ENCODE data around the gene SLTM. TPM values are rescaled to one million over a fixed set of nuclear protein-coding genes. Genes with fewer than 3 reads are reported as not detected.

Gene SLTM
- total RNA-seq, result 34.9 and 36.7 TPM in 2 replicates

DNA sequence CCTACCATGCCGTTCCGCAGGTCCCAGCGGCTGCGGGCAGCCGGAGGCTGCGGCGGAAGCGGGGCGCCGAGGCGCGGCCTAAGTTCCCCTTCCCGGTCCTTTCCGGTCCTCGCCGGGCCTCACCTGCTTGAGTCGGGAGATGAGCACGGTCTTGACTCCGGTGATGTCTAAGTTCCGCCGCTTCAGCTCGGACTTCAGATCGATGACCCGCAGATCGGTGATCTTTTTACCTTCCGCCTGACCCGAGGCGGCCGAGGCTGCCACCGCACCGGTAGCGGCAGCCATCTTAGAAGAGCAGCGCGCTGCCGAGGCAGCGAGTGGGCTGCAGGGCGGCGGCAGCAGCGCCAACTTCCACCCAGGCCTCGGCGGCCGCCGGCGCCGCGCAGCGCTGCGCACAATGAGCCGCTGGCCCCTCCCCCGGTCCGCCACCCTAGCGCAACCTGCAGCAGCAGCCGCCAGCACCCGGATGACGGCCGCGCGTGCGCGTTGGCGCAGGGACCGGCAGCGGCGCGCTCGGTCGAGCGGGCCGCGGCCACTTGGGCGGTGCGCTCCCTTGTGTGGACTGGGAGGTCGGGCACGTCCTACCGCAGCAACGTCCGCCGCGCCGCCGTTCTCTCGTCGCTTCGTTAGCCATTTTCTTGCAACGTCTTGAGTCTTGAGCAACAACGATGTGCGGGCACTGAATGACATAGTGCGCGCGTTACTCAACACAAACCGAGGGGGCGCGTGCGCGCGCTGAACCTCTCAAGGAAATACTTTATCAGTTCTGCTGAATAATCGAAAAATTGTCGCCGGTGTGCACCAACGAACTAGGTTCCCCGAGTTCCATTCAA, at the start of gene SLTM:
SLTM (minus strand) TSS at position 399 of the 833 bp plus-strand sequence; CDS start at position 285, 114 bp downstream.

Other genes with a start within 250 kb of the SLTM start
- 54.9 and 60.0 TPM in 2 replicates for gene ADAM10, start 184.0 kb downstream of the SLTM start, total RNA-seq
- 7.1 and 8.2 TPM in 2 replicates for gene MINDY2, start 162.4 kb downstream of the SLTM start, total RNA-seq
- 4.5 and 5.2 TPM in 2 replicates for gene RNF111, start 54.0 kb upstream of the SLTM start, total RNA-seq
- gene CCNB2, start 171.5 kb upstream of the SLTM start, total RNA-seq, result 141 and 156 TPM in 2 replicates

All from bronchus fibroblast of lung (primary cell).